Pancreas (tissue), 10 donors: ENCODE results near the gene PRKACB. TPM values are rescaled to one million over a fixed set of nuclear protein-coding genes. Genes with fewer than 3 reads are reported as not detected.
A peak's percentile ranks its signal among the peaks of the same experiment; 100 is the strongest.
"Not testable (repeated sequence)": the region's sequence is repeated elsewhere in the genome, so short reads cannot be mapped to it uniquely, and the experiment has no call there.

Source experiments
- ATAC-seq, 4 donors: fragments of 200-7000 bp; cut with Tn5 transposase; one replicate each; pipeline versions ENCODE4 v1.8.0 to v1.9.1; 2020; ENCODE audit warnings: mild to moderate bottlenecking in 4 of 4, moderate library complexity in 4 of 4
- DNase-seq, 6 donors: peaks; one replicate each; pipeline ENCODE4 v3.0.0-alpha.2; 2020
- FAIRE-seq: peaks from 2 replicates; lab custom pipeline; 2012; peaks lifted over from hg19 to GRCh38; lab: Jason Lieb, UNC
- H3K27ac ChIP-seq, 4 donors: fragments of 200-600 bp; sonication (generic); 1 replicate in 3 of 4; 2 replicates in 1 of 4; pipeline versions ENCODE4 v1.5.0 to v1.8.0; 2020
- H3K27me3 ChIP-seq, 4 donors: fragments of 200-600 bp; one replicate each; pipeline ENCODE4 v1.8.0; 2021
- H3K36me3 ChIP-seq, 3 donors: fragments of 200-600 bp; sonication (generic) in 1 of 3; one replicate each; pipeline versions ENCODE4 v1.5.0 to v1.8.0; 2020 to 2021
- H3K4me1 ChIP-seq, 3 donors: fragments of 200-600 bp; one replicate each; pipeline ENCODE4 v1.8.0; 2021
- H3K4me3 ChIP-seq, 4 donors: fragments of 200-600 bp; sonication (generic) in 2 of 4; one replicate each; pipeline versions ENCODE4 v1.5.0 to v1.8.0; 2020 to 2021
- H3K9me3 ChIP-seq, 4 donors: fragments of 200-600 bp; one replicate each; pipeline ENCODE4 v1.8.0; 2021
- CTCF ChIP-seq, 4 donors: fragments of 200-600 bp; sonication (generic) in 3 of 4; IDR thresholded peaks; one replicate each; pipeline versions ENCODE4 v1.5.0 to v1.8.0; 2021; ENCODE audit warnings: antibody characterized with exemption in 4 of 4
- WGBS, 2 donors: extraction: QIAGEN DNeasy Blood & Tissue Kit; methylation state at CpG; one replicate each; pipeline ENCODE4 v1.1.7; 2013; 5-methylcytosine and 5-hydroxymethylcytosine counted together
- intact Hi-C, 3 donors: fragments of 100-400 bp; cut with DNase I; formaldehyde crosslinking; loops; one replicate each; pipeline versions ENCODE4 v1.11.1 to v1.14.2; 2022
- polyA plus RNA-seq, 2 donors: library from polyadenylated mRNA; stranded (reverse); fragments of 200-250 nt; gene quantifications; one replicate each; pipeline ENCODE4 v1.2.3, GENCODE V29; 2013
- total RNA-seq, 6 donors: library from RNA; stranded (reverse); fragmentation: NEBNext Ultra II Directional in 4 of 6; extraction: Animal tissue kit (Norgen Biotek cat#: 25700) in 4 of 6; gene quantifications; one replicate each; pipeline versions ENCODE4 v1.2.1 to v1.2.4, GENCODE V29; 2021 to 2023
- donor health status: healthy with polysubstance abuse.
- donor health status: DM: no; HTN: no; CAD: no; lungs with moderate emphysema.
- donor health status: DM: no; HTN: no; CAD: no.
- donor health status: control.
- donor health status: control.
- donor health status: Bipolar disorder and iron deficiency.
- donor health status: DM: yes; HTN: yes; CAD: no.
- donor health status: DM: no; HTN: no; CAD: no.
- donor health status: DM: no; HTN: no; CAD: no.
- donor health status: DM: yes; HTN: yes; CAD: no.

Gene PRKACB
- total and polyA plus RNA-seq, 8 donors, result 7.3 to 29.7 (median 14.0) TPM

- H3K27ac ChIP-seq, result no peak overlapping the region
- H3K4me1 ChIP-seq, result peaks cover 0 to 2% (median 0%) of the 10 kb centered on the region in 3 donors
- no peak for DNase-seq
- intact Hi-C loops, result no loop called here
- H3K4me3 ChIP-seq, result no peak overlapping the region
- 68 to 80% methylated on average over 1 of the region's 1 CpG for WGBS, 2 donors
- ATAC-seq, result no peak
- FAIRE-seq, result no peak
- peaks cover 0 to 3% (median 0%) of the 10 kb centered on the region in 4 donors for H3K9me3 ChIP-seq
- TF ChIP-seq CTCF (IDR thresholded peaks at IDR 0.05), result no peak
- H3K36me3 ChIP-seq, result no peaks in the 10 kb centered on the region
- no peaks in the 10 kb centered on the region for H3K27me3 ChIP-seq
Observed at GRCh38 chr1:84283381-84283780, 139.3 kb downstream of the PRKACB start.

- Histone ChIP-seq H3K27me3 (no peaks in the 10 kb centered on the region), H3K27ac (no peak overlapping the region), H3K36me3 (no peaks in the 10 kb centered on the region), H3K9me3 (peaks cover 0 to 3% (median 0%) of the 10 kb centered on the region in 4 donors), H3K4me3 (no peak overlapping the region), H3K4me1 (no peaks in the 10 kb centered on the region)
- TF ChIP-seq CTCF (IDR thresholded peaks at IDR 0.05), result no peak
- peak in 1 of 4 donors; percentile 53 for ATAC-seq
- no peak for DNase-seq
- intact Hi-C loops, result no loop called here
- FAIRE-seq, result no peak
- WGBS, 2 donors, result 74 to 81% methylated on average over 1 of the region's 1 CpG
Observed at GRCh38 chr1:84286071-84286470, 142.0 kb downstream of the PRKACB start.

- not testable (repeated sequence) for H3K36me3 ChIP-seq
Observed at GRCh38 chr1:84287389-84287788, 143.3 kb downstream of the PRKACB start.

More at GRCh38 chr1:84287389-84287788, 143.3 kb downstream of the PRKACB start:
- WGBS, 2 donors, result 62 to 64% methylated on average over 3 of the region's 3 CpGs
- H3K4me1 ChIP-seq, intact Hi-C loops, ATAC-seq, H3K9me3 ChIP-seq, FAIRE-seq, DNase-seq, H3K27me3 ChIP-seq, H3K4me3 ChIP-seq, H3K27ac ChIP-seq: not testable (repeated sequence)

Other genes starting within 250 kb of the PRKACB start
- gene TTLL7, start 145.1 kb upstream of the PRKACB start, total RNA-seq, result 10 to 100 TPM; 10.5 to 22.4 (median 13.1) TPM
- gene TTLL7, start 145.1 kb upstream of the PRKACB start, polyA plus RNA-seq, result 10 to 100 TPM; 11.2 to 13.9 TPM
- gene SAMD13, start 157.4 kb downstream of the PRKACB start, total RNA-seq, result 1 to 10 TPM in 1 of 6 donors, under 1 TPM in 5; 0.57 to 2.6 (median 0.66) TPM
- 1 to 10 TPM in 1 of 2 donors, under 1 TPM in 1; 0.65 to 1.3 TPM for gene SAMD13, start 157.4 kb downstream of the PRKACB start, polyA plus RNA-seq